Liver (tissue), 3 donors: ENCODE measurements around the gene GCDH.

Experiments
- ATF3 ChIP-seq: IDR thresholded peaks from 2 replicates; pipeline ENCODE4 v1.6.1; 2016; ENCODE audit warnings: antibody characterized with exemption
- CTCF ChIP-seq: fragments of 150-350 bp; IDR thresholded peaks from 2 replicates; pipeline ENCODE4 v1.5.1; 2017; ENCODE audit warnings: improper control_type of control experiment, low read depth, low read length; ENCODE audit not compliant: missing input control
- FOXA2 ChIP-seq: IDR thresholded peaks from 2 replicates; pipeline ENCODE4 v1.6.1; 2016; ENCODE audit warnings: antibody characterized with exemption
- GABPA ChIP-seq, 2 donors: IDR thresholded peaks in 1 of 2; conservative IDR thresholded peaks in 1 of 2; 2 replicates each; pipeline ENCODE4 v1.6.1; 2016; ENCODE audit warnings: antibody characterized with exemption in 2 of 2, mild to moderate bottlenecking in 1 of 2, moderate library complexity in 1 of 2
- JUND ChIP-seq, 2 donors: IDR thresholded peaks; 2 replicates each; pipeline ENCODE4 v1.6.1; 2016; ENCODE audit warnings: antibody characterized with exemption in 2 of 2
- REST ChIP-seq: IDR thresholded peaks from 2 replicates; pipeline ENCODE4 v1.6.1; 2016; ENCODE audit warnings: antibody characterized with exemption, mild to moderate bottlenecking
- RXRA ChIP-seq, 2 donors: IDR thresholded peaks; 2 replicates each; pipeline ENCODE4 v1.6.1; 2017 to 2018; ENCODE audit warnings: antibody characterized with exemption in 2 of 2, mild to moderate bottlenecking in 1 of 2
- SP1 ChIP-seq: IDR thresholded peaks from 2 replicates; pipeline ENCODE4 v1.6.1; 2018; ENCODE audit warnings: antibody characterized with exemption, mild to moderate bottlenecking
- TAF1 ChIP-seq: conservative IDR thresholded peaks from 2 replicates; pipeline ENCODE4 v1.6.1; 2016; ENCODE audit warnings: antibody characterized with exemption, mild to moderate bottlenecking
- YY1 ChIP-seq: IDR thresholded peaks from 2 replicates; pipeline ENCODE4 v1.6.1; 2016; ENCODE audit warnings: antibody characterized with exemption, mild to moderate bottlenecking
- TF ChIP-seq, protein P1 (sequence below): IDR thresholded peaks from 2 replicates; pipeline ENCODE4 v1.6.1; 2016; ENCODE audit warnings: antibody characterized with exemption
- donor health status: healthy.
- donor health status: healthy.

DNA sequence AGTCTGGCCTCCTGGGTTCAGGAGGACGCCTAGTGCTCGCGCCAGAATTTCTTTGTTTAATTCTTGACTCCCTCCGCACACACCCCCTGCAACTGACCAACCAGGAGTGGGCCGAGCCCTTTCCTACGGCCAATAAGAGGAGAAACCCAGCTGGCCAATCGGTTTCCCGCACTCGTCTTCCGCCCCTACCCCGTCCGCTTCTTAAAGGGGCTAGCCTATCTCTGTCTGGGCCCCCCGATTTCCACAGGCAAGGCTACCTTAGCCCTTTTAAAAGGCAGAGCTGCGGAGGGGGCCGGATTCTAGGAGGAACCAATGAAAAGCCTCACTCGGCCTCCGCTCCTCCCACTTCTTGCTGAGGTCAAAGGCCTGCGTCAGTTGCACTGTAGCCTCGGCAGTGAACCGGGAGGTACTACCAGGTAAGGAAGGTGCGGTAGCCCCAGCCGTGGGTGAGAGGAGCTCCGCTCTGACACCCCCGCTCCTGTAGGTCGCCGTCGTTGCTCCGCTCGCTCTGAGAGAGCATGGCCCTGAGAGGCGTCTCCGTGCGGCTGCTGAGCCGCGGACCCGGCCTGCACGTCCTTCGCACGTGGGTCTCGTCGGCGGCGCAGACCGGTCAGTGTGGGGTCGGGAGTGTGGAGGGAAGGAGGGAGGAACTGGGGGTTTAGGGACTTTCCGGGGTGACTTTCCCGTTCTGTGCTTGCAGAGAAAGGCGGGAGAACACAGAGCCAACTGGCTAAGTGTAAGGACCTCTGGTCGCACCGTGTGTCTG, at the start of gene GCDH:
- TF ChIP-seq CTCF (peak; percentile 9), ATF3 (no peak), FOXA2 (no peak), REST (peak; percentile 67), GABPA (IDR thresholded peaks at IDR 0.05 in 1 of 2, conservative IDR thresholded peaks at IDR 0.05 in 1 of 2) (peak in 1 of 2 donors; percentile 82), SP1 (peak; percentile 99), RXRA (IDR thresholded peaks at IDR 0.05) (peak; percentile 81 to 83), JUND (IDR thresholded peaks at IDR 0.05) (peak in 1 of 2 donors; percentile 35), TAF1 (peak; percentile 89), YY1 (peak; percentile 88)
- TF ChIP-seq, protein P1, sequence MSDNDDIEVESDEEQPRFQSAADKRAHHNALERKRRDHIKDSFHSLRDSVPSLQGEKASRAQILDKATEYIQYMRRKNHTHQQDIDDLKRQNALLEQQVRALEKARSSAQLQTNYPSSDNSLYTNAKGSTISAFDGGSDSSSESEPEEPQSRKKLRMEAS = peak; percentile 100
